Smooth muscle cell (in vitro differentiated cells): ENCODE measurements around the gene PTPRC. TPM values are rescaled to one million over a fixed set of nuclear protein-coding genes. Genes with fewer than 3 reads are reported as not detected.

Experiments used
- DNase-seq: peaks from one replicate; lab custom pipeline; 2025; ENCODE audit not compliant: unreplicated experiment; lab: John Stamatoyannopoulos, UW
- H2AFZ ChIP-seq: fragments of 200-600 bp; sonication (generic); 2 replicates; pipeline ENCODE4 v1.6.0; 2016; ENCODE audit warnings: antibody characterized with exemption, low read depth, mild to moderate bottlenecking
- H3F3A ChIP-seq: fragments of 200-600 bp; sonication (generic); 2 replicates; pipeline ENCODE4 v1.6.0; 2017; ENCODE audit warnings: antibody characterized with exemption, low read depth
- H3K27ac ChIP-seq: fragments of 200-600 bp; sonication (generic); 2 replicates; pipeline ENCODE4 v1.5.1; 2016; ENCODE audit warnings: low read depth, mild to moderate bottlenecking
- H3K27me3 ChIP-seq: fragments of 200-600 bp; sonication (generic); 2 replicates; pipeline ENCODE4 v1.6.1; 2016; ENCODE audit warnings: low read depth, mild to moderate bottlenecking
- H3K36me3 ChIP-seq: fragments of 200-600 bp; sonication (generic); 2 replicates; pipeline ENCODE4 v1.5.1; 2016; ENCODE audit warnings: low read depth
- H3K4me1 ChIP-seq: fragments of 200-600 bp; sonication (generic); 2 replicates; pipeline ENCODE4 v1.5.1; 2016; ENCODE audit warnings: low read depth
- H3K4me2 ChIP-seq: fragments of 200-600 bp; sonication (generic); 2 replicates; pipeline ENCODE4 v1.6.0; 2016; ENCODE audit warnings: mild to moderate bottlenecking
- H3K4me3 ChIP-seq: fragments of 200-600 bp; sonication (generic); 2 replicates; pipeline ENCODE4 v1.5.1; 2016; ENCODE audit warnings: mild to moderate bottlenecking
- H3K79me2 ChIP-seq: fragments of 200-600 bp; sonication (generic); 2 replicates; pipeline ENCODE4 v1.6.0; 2016; ENCODE audit warnings: low read depth, mild to moderate bottlenecking
- H3K9ac ChIP-seq: fragments of 200-600 bp; sonication (generic); 2 replicates; pipeline ENCODE4 v1.6.0; 2016; ENCODE audit warnings: low read depth
- H3K9me3 ChIP-seq: fragments of 200-600 bp; sonication (generic); replicated peaks from 2 replicates; pipeline ENCODE4 v1.5.1; 2016; ENCODE audit warnings: low read depth
- H4K20me1 ChIP-seq: fragments of 200-600 bp; sonication (generic); 2 replicates; pipeline ENCODE4 v1.6.0; 2016; ENCODE audit warnings: low read depth
- WGBS: methylation state at CpG from one replicate; pipeline ENCODE4 v1.1.7; 2016; ENCODE audit warnings: low lambda C conversion rate; 5-methylcytosine and 5-hydroxymethylcytosine counted together
- polyA plus RNA-seq: library from polyadenylated mRNA; unstranded; fragments of >200 nt; fragmentation: Nextera tagmentation; extraction: Ambion mirVana; gene quantifications from 2 replicates; pipeline ENCODE4 v1.2.1, GENCODE V29; 2016
- total RNA-seq: library from RNA; depleted of rRNA; stranded (reverse); fragments of >200 nt; gene quantifications from 2 replicates; pipeline ENCODE4 v1.2.3, GENCODE V29; 2014
- TF ChIP-seq, protein P1 (sequence below): fragments of 200-600 bp; sonication (generic); IDR thresholded peaks from 2 replicates; pipeline ENCODE4 v1.5.1; 2017; ENCODE audit warnings: borderline replicate concordance, mild to moderate bottlenecking, antibody characterized with exemption; ENCODE audit not compliant: insufficient read depth, poor library complexity, severe bottlenecking

Gene PTPRC
- total and polyA plus RNA-seq, 2 experiments from 2014 or later: 0.04 TPM; not detected in 1

DNA sequence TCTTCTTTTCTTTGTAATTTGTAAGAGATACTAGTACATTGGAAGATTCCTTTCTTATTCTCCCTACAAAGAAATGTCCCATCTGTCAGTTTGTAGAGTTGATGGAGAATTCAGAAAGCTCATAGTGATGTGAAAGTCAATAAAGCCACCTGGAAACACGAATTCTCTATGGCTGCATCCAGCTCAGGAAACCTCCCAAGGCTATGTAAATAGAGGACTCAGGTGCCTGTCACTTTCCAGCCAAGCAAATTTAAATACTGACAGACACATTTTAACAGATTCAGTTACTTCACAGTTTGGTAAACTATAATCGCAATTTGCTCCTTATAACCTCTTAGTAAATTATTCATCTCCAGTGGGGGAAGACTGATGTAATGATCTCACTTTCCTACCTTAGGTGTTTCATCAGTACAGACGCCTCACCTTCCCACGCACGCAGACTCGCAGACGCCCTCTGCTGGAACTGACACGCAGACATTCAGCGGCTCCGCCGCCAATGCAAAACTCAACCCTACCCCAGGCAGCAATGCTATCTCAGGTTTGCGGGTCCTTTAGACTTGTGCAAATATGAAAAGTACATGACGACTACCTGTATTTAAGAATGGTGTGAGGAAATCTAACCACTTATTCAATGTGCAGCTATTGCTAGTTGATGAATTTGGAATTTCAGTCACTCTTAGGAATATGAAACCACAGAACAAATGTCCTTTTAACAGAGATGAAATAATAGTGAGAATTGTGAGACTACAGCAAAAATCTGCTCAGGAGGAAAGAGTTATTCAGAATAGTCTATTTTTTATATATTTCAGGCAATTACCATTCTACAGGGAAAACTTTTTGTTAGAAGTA, 60.6 kb downstream of the PTPRC start:
- H2AFZ ChIP-seq: peak overlapping the region; percentile 74
- no peaks in the 10 kb centered on the region for H3K79me2 ChIP-seq
- H4K20me1 ChIP-seq: no peaks in the 10 kb centered on the region
- TF ChIP-seq, protein P1, sequence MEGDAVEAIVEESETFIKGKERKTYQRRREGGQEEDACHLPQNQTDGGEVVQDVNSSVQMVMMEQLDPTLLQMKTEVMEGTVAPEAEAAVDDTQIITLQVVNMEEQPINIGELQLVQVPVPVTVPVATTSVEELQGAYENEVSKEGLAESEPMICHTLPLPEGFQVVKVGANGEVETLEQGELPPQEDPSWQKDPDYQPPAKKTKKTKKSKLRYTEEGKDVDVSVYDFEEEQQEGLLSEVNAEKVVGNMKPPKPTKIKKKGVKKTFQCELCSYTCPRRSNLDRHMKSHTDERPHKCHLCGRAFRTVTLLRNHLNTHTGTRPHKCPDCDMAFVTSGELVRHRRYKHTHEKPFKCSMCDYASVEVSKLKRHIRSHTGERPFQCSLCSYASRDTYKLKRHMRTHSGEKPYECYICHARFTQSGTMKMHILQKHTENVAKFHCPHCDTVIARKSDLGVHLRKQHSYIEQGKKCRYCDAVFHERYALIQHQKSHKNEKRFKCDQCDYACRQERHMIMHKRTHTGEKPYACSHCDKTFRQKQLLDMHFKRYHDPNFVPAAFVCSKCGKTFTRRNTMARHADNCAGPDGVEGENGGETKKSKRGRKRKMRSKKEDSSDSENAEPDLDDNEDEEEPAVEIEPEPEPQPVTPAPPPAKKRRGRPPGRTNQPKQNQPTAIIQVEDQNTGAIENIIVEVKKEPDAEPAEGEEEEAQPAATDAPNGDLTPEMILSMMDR: peak; percentile 83
- peak overlapping the region; percentile 83 for H3K4me2 ChIP-seq
- no peak overlapping the region for H3K27ac ChIP-seq
- no peaks in the 10 kb centered on the region for H3K27me3 ChIP-seq
- H3K4me3 ChIP-seq: peak overlapping the region; percentile 32
- no peaks in the 10 kb centered on the region for H3K9me3 ChIP-seq
- no peak overlapping the region for H3K9ac ChIP-seq
- no peak for DNase-seq
- peaks cover 20% of the 10 kb centered on the region for H3K4me1 ChIP-seq
- no peaks in the 10 kb centered on the region for H3K36me3 ChIP-seq
- H3F3A ChIP-seq: no peaks in the 10 kb centered on the region
- 6% methylated on average over 13 of the region's 13 CpGs for WGBS

DNA sequence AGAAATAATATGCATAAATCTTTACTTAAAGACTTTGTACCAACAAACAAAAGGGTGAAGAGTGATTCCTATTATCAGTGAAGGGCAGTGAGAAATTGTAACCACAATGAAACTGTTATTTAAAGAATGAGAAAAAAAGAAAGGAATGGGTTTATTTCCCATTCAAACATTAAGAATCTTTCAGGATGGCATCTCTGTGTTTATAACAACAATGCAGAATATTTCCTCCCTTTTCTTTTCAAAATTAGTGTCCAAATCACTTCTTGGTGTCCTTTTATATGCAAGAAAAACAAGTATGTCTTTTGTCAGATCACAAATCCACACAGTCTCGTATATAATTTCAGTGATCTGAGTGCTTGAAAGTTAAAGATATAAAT, 61.2 kb downstream of the PTPRC start:
- H3K4me2 ChIP-seq: peak overlapping the region; percentile 83
- TF ChIP-seq, protein P1: no peak
- no peaks in the 10 kb centered on the region for H4K20me1 ChIP-seq
- no peak overlapping the region for H3K9ac ChIP-seq
- H3K4me3 ChIP-seq: peak overlapping the region; percentile 32
- H3K27ac ChIP-seq: no peak overlapping the region
- H3K4me1 ChIP-seq: peaks cover 20% of the 10 kb centered on the region
- H3F3A ChIP-seq: no peaks in the 10 kb centered on the region
- H3K79me2 ChIP-seq: no peaks in the 10 kb centered on the region
- DNase-seq: no peak
- H3K9me3 ChIP-seq: no peaks in the 10 kb centered on the region
- peak overlapping the region; percentile 74 for H2AFZ ChIP-seq
- no peaks in the 10 kb centered on the region for H3K27me3 ChIP-seq
- no peaks in the 10 kb centered on the region for H3K36me3 ChIP-seq
- WGBS: 76% methylated on average over 1 of the region's 1 CpG

DNA sequence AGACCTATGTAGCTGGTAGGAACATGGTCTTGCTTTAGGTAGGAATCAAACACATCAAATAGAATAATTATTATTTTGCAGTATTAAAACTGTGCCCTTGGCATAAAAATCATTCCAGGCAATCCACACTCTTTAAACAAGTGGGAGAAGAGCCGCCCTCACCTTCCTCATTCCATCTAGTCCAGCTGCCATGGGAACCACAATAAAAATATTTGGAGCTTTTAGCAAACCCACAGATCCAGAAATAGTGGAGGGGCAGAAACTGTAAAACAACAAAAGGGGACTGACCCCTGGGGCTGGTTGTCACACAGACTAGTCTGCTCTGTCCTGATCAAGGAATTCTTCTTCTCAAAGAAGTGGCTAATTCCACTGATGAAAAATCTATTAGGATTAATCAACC, 61.6 kb downstream of the PTPRC start:
- TF ChIP-seq, protein P1: no peak
- Histone ChIP-seq H3K4me3 (no peak overlapping the region), H3F3A (no peaks in the 10 kb centered on the region), H3K36me3 (no peaks in the 10 kb centered on the region), H4K20me1 (no peaks in the 10 kb centered on the region), H3K79me2 (no peaks in the 10 kb centered on the region), H3K27ac (no peak overlapping the region), H3K9me3 (no peaks in the 10 kb centered on the region), H2AFZ (peak overlapping the region; percentile 50), H3K9ac (peak overlapping the region; percentile 36), H3K4me1 (peaks cover 20% of the 10 kb centered on the region), H3K27me3 (no peaks in the 10 kb centered on the region), H3K4me2 (peak overlapping the region; percentile 83)
- WGBS: 42% methylated on average over 1 of the region's 1 CpG
- DNase-seq: no peak
